Putamen (tissue), 1 donor: ENCODE data around the gene RAB5B.
A peak's percentile ranks its signal among the peaks of the same experiment; 100 is the strongest.
"Not testable (repeated sequence)": the region's sequence is repeated elsewhere in the genome, so short reads cannot be mapped to it uniquely, and the experiment has no call there.

ENCODE experiments used
- DNase-seq: peaks from one replicate; pipeline ENCODE4 v3.0.0-alpha.2; 2016; ENCODE audit warnings: low spot score

The RAB5B gene

GRCh38 chr12:55982319-55982936 lies 8.6 kb downstream of the RAB5B start:
- no peak for DNase-seq

- no peak for DNase-seq
These were observed 9.5 kb downstream of the RAB5B start for GRCh38 chr12:55983232-55983842.

DNA sequence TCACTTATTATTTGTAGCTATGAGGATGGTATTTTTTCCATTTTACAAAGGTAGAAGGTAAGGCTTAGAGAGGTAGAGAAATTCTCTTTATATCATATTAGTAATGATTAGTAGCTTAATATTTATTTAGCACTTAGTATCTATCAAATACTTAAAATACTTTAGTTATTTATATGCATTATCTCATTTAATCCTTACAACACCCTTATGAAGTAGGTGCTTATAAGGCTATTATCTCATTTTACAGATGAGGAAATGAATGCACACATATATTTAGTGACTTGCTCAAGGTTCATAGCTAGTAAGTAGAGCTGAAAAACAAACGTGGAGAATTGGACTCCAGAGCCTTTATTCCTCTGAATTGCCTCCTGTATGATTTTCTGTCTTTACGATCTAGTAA lies 11.0 kb downstream of the RAB5B start:
- DNase-seq, result no peak

DNA sequence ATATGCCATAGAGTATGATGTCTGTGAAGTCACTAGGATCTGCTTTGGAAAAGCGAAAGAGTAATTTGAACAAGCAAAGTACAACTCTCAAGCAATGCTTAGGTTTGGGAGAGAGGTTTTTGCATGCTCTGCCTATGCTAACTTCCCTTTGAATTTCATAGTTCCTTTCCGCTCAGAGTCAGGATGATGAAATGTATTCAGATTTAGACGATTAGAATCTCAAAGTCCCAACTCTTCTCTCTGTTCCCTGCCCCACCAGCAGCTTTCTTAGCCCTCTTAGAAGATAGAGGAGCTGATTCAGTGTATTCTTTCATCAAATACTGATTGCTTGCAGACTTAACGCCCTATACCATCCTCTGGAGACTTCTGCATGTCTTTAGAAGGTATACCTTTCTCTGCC lies 11.5 kb downstream of the RAB5B start:
- DNase-seq, result no peak

DNA sequence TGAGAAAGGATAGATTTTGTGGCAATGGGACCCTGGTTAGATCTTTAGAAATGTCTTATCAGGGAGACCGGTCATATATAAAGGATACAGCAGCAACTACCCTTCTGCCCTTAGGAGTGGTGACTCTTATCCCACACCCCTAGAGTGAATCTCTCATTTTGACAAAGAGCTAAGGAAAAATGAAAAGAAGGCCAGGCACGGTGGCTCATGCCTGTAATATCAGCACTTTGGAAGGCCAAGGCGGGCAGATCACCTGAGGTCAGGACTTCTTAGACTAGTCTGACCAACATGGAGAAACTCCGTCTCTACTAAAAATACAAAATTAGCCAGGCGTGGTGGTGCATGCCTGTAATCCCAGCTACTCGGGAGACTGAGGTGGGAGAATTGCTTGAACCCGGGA lies 12.1 kb downstream of the RAB5B start:
- DNase-seq, result not testable (repeated sequence)

- DNase-seq, result no peak
These were observed 17.2 kb downstream of the RAB5B start for GRCh38 chr12:55991110-55991509.

DNA sequence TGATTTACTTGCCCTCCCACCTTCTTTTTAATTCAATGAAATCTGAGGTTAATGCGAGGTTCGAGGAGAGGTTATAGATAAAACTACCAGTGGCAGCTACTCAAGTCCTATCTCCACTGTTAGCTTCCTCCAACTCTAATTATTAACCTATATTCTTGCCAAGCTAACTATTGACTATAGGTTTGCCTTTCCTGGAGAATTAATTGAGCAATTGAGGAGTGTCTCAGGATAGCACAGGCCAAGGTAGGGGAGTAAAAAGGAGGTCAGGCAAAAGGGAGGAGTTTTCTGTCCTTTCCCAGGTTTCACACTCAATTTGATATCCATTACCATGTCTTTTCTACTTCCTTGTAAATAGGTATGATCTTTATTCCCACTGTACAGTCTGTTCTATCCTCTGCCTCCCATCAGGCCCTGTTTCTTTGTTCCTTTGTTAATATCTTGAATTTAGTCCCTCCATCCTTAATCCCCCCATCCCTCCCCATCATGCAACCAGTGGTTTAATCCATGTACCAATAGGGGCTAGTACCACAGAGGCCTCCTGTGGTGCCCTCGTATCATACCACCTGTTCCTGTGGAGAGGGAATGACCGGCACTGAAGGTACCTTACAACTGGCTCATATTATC lies 19.5 kb downstream of the RAB5B start:
- no peak for DNase-seq

GRCh38 chr12:55995366-55995765 lies 21.5 kb downstream of the RAB5B start:
- no peak for DNase-seq

DNA sequence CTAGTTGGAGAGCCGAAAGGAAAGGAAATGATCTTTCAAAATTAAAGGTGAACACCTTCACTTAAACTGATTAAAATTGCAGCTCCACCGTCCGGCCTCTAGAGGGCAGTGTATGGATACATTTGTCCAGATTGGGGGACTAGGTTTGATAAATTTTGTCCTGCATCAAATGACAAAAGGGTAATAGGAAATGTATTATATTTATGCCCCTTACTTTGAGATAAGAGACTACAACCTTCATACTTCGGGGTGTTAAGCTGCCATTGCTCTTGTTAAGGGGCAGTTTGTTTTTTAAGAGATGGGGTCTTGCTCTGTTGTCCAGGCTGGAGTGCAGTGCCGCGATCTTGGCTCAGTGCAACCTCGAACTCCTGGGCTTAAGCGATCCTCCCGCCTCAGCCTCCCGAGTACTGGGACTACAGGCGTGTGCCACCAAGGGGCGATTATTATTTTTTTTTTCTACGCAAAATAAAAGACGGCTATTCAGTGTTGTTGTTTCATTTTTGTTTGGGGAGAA lies 22.4 kb downstream of the RAB5B start:
- DNase-seq, result no peak

DNA sequence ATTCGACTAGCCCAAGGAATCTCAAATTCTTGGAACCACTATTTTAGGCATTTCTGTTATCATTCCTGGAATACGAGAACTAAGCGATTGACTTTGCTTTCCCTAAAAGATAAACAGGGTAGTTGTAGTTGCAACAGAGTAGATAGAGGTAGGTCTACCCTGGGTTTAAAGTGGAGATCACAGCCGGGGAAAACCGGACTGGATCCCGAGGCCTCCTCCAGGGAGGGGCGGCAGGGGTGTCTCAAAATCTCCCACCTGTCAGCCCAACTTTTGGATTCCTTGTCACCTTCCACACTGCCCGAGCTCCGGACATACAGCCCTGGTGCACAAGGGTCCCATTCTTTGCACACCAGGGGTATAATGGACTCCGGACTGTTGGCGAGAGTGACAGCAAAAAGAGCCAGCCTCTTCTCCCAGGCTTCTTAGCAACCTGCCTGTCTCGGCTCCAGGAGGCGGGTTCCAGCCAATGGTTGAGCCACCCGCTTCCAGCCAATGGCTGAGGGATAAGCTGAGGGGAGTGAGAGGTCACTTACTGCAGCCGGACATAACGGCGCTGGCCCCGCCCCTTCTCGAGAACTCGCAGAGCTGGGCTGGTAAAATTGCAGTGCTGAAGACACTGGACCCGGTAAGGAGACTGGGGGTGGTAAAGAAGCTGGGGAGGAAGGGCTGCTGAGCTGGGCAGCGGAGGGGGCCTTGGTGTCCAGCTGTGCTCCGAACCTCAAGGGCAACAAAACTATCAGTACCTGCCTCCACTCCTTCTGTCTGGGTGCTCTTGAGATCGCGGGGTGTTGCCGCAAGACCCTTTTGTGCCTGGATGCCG lies 23.0 kb downstream of the RAB5B start, which contains the start of gene SUOX:
SUOX (plus strand) TSS at position 562 of the 820 bp plus-strand sequence. CDS start 4,946 bp downstream, outside the sequence.
- DNase-seq, result peak; percentile 97

GRCh38 chr12:55997535-55997859 lies 23.6 kb downstream of the RAB5B start:
- no peak for DNase-seq

DNA sequence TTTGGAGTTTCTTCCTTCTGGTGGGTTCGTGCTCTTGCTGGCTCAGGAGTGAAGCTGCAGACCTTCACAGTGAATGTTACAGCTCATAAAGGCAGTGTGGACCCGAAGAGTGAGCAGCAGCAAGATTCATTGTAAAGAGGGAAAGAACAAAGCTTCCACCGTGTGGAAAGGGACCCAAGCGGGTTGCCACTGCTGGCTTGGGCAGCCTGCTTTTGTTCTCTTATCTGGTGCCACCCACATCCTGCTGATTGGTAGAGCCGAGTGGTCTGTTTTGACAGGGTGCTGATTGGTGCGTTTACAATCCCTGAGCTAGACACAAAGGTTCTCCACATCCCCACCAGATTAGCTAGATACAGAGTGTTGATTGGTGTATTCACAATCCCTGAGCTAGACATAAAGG lies 25.6 kb downstream of the RAB5B start:
- DNase-seq, result not testable (repeated sequence)

GRCh38 chr12:55999999-56000540 lies 26.2 kb downstream of the RAB5B start:
- not testable (repeated sequence) for DNase-seq

DNA sequence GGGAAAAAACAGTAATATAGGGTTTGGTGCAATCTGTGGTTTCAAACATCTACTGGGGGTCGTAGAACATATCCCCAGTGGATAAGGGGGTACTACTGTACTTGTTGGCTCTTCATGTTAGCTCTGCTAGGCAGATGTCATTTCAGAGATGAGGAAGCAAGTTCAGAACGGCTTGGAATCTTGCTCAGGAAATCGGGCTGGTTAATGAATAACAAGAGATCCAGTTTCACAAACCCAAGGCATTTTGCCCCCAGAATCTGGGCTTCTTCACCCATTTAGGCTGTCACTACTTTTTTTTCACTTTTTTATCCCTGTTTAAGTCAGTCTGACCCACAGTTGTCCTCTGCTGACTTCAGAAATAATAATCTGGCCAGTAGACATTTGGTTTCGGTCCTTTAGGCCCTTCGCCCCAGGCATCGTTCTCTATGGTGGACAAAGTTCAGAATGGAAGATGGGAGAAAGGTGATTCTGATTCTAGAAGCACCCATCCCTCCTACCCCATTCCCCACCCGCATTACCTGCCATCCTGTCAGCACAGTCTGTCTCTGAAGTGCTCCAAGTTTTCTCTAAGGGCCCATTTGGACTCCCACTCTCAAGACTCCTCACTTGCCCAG lies 27.7 kb downstream of the RAB5B start:
- no peak for DNase-seq

GRCh38 chr12:56003376-56003775 lies 29.5 kb downstream of the RAB5B start:
- DNase-seq, result not testable (repeated sequence)

GRCh38 chr12:56004211-56004610 lies 30.3 kb downstream of the RAB5B start:
- DNase-seq, result no peak

DNA sequence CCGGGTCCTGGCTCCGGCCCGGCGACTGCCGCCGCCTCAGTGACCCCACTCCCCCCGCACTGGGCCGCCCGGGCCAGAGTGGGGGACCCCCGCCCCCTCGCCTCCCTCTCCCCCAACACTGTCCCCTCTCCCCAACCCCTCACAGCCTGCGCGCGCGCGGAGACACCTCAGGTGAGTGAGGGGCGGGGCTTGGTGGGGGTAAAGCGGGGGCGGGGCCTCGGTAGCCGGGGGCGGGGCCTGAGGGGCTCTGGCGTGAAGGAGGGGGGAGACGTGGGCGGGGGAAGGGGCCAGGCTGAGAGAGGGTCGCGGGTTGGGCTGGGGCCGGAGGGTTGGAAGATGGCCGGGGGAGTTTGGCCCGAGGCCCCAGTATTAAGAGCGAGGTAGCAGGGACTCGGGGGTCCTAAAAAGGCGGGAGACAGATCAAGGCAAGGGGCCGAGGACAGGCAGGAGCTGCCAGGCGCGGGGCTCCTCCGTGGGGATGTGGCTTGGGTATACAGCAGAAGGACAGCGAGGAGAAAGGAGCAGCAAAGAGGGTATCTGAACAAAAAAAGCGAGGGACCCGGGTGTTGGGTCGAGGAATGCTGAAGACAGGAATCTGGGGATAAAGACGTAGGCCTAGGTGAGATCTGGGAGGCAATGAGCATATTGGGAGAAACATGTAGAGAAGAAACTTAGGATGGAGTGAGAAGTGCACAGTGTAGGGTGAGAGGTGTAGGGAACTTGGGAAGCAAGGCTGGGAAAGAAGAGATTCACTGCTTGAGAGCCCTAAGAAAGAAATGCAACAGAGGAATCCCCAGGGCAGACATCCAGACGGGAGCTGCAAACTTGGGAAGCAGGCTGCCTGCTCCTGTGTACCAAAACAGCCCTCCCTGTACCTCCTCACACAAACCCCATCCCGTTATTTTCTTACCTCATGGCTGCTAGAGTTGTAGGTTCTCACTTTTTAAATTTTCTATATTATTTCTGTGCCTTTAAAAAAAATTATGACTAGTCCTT lies 34.0 kb downstream of the RAB5B start:
- peak; percentile 29 for DNase-seq

DNA sequence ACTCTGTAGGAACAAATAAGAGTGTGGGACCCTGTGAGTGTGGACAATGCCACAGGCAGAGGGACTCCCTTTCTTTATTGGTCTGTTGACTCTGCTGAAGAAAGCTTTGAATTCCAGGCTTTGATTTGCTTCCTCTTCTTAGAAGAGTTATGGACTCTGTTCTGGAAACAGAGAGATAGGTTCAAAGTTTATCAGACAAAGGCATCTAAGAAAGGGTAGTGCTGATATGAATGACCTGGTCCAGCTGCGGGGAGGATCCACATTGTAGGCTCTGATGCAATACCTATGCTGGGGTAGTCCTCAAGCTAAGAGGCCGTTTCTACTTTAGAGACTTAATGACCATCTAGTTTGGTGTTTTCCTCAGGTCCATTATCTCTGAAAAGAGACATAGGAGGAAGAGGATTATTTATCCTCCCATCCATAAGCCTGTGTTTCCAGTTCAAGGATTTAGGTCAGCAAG lies 36.3 kb downstream of the RAB5B start:
- no peak for DNase-seq

- DNase-seq, result no peak
These were observed 37.7 kb downstream of the RAB5B start for GRCh38 chr12:56011509-56012090.

DNA sequence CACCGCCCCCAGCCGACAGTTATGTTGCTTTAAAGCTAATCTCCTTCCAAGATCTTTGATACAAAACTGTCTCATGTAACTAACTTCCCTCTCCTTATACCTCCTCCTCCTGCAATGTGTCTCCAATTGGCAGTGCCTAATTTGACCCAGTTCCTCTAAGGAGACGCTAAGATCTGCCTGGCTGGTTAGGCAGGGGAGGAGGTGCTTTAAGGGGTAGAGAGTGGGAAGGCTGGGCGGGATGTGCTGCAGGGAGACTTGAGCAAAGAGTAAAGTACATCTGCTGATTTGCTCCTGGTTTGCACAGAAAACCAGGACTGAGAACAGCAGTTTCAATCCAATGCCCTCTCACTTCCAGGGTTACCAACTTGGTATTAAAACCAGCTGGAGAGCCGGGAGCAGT lies 39.6 kb downstream of the RAB5B start:
- DNase-seq, result peak; percentile 83
